GM19372 (cell line): Measurements from ENCODE around the gene IL6.

ENCODE experiments used
- ATAC-seq: cut with Tn5 transposase; IDR thresholded peaks from one replicate; pipeline ENCODE4 v1.9.1; 2021; ENCODE audit warnings: mild to moderate bottlenecking, low read depth, moderate library complexity; ENCODE audit not compliant: unreplicated experiment

Gene IL6

GRCh38 chr7:22726345-22726906, 574 bp upstream of the IL6 start:
- ATAC-seq: peak; percentile 78

- ATAC-seq: no peak
These were observed 675 bp downstream of the IL6 start for GRCh38 chr7:22727714-22728035.

- no peak for ATAC-seq
These were observed 1.5 kb downstream of the IL6 start for GRCh38 chr7:22728401-22729029.

- ATAC-seq: no peak
These were observed 2.3 kb downstream of the IL6 start for GRCh38 chr7:22729180-22729825.

GRCh38 chr7:22730066-22730710, 3.2 kb downstream of the IL6 start:
- no peak for ATAC-seq

- no peak for ATAC-seq
These were observed 4.1 kb downstream of the IL6 start for GRCh38 chr7:22730921-22731654.

- no peak for ATAC-seq
These were observed 4.8 kb downstream of the IL6 start for GRCh38 chr7:22731766-22732165.

GRCh38 chr7:22732556-22733126, 5.6 kb downstream of the IL6 start:
- ATAC-seq: no peak

GRCh38 chr7:22733761-22734160, 6.8 kb downstream of the IL6 start:
- no peak for ATAC-seq

- ATAC-seq: no peak
These were observed 16.0 kb downstream of the IL6 start for GRCh38 chr7:22743014-22743413.

GRCh38 chr7:22751341-22751740, 24.3 kb downstream of the IL6 start:
- no peak for ATAC-seq

GRCh38 chr7:22757338-22757994, 30.5 kb downstream of the IL6 start:
- no peak for ATAC-seq

- ATAC-seq: no peak
These were observed 31.6 kb downstream of the IL6 start for GRCh38 chr7:22758576-22758975.

GRCh38 chr7:22759721-22760120, 32.7 kb downstream of the IL6 start:
- ATAC-seq: no peak

GRCh38 chr7:22762866-22763265, 35.9 kb downstream of the IL6 start:
- ATAC-seq: no peak

- peak; percentile 79 for ATAC-seq
These were observed 38.6 kb downstream of the IL6 start for GRCh38 chr7:22765609-22766008.

- ATAC-seq: no peak
These were observed 44.3 kb downstream of the IL6 start for GRCh38 chr7:22771194-22771871.

- no peak for ATAC-seq
These were observed 44.9 kb downstream of the IL6 start for GRCh38 chr7:22771872-22772228.

- ATAC-seq: no peak
These were observed 45.9 kb downstream of the IL6 start for GRCh38 chr7:22772885-22773284.

GRCh38 chr7:22776964-22777363, 50.0 kb downstream of the IL6 start:
- ATAC-seq: no peak
